Measurements from ENCODE around the gene IRF2BP1.

The IRF2BP1 gene

DNA sequence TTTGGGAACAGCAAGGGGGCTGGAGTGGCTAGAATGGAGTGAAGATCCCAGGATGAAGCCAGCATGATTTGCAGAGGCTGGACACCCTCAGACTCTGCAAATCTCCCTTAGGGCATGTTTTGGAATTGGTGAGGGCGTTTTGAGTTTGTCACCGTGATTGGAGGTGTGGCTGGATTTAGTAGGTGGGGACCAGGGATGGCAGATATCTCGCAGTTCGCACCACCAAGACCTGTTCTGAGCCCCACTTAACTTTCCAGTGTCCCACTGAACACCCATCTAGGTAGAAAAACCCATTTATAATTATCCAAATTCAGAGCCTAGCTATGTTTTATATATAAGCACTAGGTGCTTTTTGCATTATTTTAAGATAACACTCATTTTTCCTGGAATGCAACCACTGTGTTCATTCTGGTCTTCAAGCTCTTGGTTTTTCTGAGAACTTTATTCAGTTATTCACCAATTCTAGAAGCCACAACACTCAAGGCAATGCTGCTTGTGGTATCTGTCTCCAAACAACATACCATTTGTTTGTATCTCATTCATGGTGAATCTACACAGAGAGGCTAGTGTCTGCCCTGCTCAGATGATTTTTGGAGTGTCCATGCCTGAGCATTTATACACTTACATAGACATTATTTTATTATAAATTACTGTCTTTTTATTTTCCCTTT lies 31.6 kb upstream of the IRF2BP1 start:
- no peak overlapping the region for H3K27ac ChIP-seq (ENCODE audit: extremely low read depth, low read depth, low read length)
- POLR2A ChIA-PET, result interaction anchor here (0.6 to 1.2 kb wide), 4 partner anchors 10 to 640 kb away, joined by 3 to 5 read pairs (median 4); partner anchors contain the start of gene MYPOP
- H3K36me3 ChIP-seq (ENCODE audit: control insufficient read depth in 2 of 2, insufficient read depth in 1 of 2, low read length in 2 of 2), result no peaks in the 10 kb centered on the region
- no peak for TF ChIP-seq ZBTB7A (tag by site-specific recombination; IDR thresholded peaks at IDR 0.05; ENCODE audit: low read depth)
- 0 out of 2 replicates have a peak, but pooled peaks have one; percentile 26 for TF ChIP-seq ZNF600 (tag by site-specific recombination; IDR thresholded peaks at IDR 0.05)
- TF ChIP-seq ZFHX2 (tag by site-specific recombination; conservative IDR thresholded peaks at IDR 0.05), result 0 out of 2 replicates have a peak, but pooled peaks have one; percentile 29
- CTCF ChIA-PET, result interaction anchor here (0.5 to 1.1 kb wide), 4 partner anchors 9 to 118 kb away, joined by 3 to 6 read pairs (median 4); no protein-coding TSS in a partner anchor
- no peaks in the 10 kb centered on the region for H3K9me3 ChIP-seq (ENCODE audit: control insufficient read depth, insufficient read depth, low read depth, low read length)
- no peak overlapping the region for H3K4me3 ChIP-seq (ENCODE audit: low read depth, low read length)
- no peaks in the 10 kb centered on the region for H3K4me1 ChIP-seq (ENCODE audit: control insufficient read depth, insufficient read depth, low read length)

DNA sequence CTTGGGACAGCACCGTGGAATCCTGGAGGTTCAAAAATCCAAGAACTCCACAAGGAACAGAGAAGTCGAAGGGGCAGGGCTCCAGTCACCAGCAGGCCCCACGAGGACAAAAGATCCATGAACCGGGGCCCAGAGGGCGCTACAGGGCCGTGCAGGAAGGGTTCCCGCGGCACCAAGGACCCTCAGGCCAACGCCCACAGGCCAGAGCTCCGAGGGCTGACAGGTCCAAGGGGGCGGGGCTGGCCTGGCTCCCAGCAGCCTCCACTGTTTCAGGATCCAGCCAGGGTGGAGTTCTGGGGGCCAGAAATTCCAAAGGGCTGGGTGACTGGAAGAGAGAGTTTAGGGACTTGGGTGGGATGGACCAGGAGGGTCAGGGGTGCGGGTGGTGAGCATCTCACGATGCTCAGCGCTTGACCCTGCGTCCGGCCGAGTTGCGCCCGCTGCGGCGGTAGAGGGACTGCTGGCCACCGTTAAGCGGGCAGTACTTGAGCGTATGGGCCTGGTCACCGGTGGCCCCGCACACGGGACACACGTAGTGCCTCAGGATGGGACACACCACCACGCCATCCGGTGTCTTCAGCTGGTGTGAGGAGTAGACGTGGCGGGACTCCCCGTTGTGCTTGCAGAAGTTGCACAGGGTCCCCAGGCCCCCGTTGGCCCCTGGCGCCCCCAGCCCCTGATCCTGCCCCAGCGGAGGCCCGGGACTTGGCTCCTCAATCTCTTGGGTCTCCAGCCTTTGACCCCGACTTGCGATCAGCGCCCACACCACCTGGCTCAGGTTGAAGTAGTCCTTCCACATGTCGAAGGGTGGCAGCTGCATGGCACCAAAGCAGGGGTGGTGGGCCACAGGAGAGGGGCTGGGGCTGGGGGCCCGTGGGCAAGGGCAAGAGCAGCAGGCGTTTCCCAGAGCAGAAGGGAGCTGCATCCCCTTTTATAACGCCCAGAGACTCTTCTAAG lies 28.2 kb upstream of the IRF2BP1 start, which contains the start of gene NANOS2:
NANOS2 (minus strand) TSS at position 905 of the 957 bp plus-strand sequence; CDS start at position 820, 85 bp downstream.
- ChIA-PET CTCF (interaction anchor here (0.6 to 1.0 kb wide), 3 partner anchors 33 to 1538 kb away, joined by 3 read pairs; no protein-coding TSS in a partner anchor), POLR2A (interaction anchor here (0.6 to 1.6 kb wide), 3 partner anchors 11 to 31 kb away, joined by 3 to 10 read pairs (median 6); partner anchors contain the start of genes IRF2BP1 and MYPOP)
- H3K27ac ChIP-seq (ENCODE audit: extremely low read depth, low read depth, low read length), result no peak within 1 kb of the TSS
- no peaks in the 10 kb centered on the region for H3K9me3 ChIP-seq (ENCODE audit: control insufficient read depth, insufficient read depth, low read depth, low read length)
- H3K4me1 ChIP-seq (ENCODE audit: control insufficient read depth, insufficient read depth, low read length), result no peaks in the 10 kb centered on the region
- H3K36me3 ChIP-seq (ENCODE audit: control insufficient read depth in 2 of 2, insufficient read depth in 1 of 2, low read length in 2 of 2), result no peaks in the 10 kb centered on the region
- no peak within 1 kb of the TSS for H3K4me3 ChIP-seq (ENCODE audit: low read depth, low read length)
- TF ChIP-seq ZFHX2 (tag by site-specific recombination; conservative IDR thresholded peaks at IDR 0.05) (peak; percentile 31; the same call in 1 of the 2 replicates), ZNF239 (tag by site-specific recombination; IDR thresholded peaks at IDR 0.05) (no peak), ZNF768 (tag by site-specific recombination; IDR thresholded peaks at IDR 0.05) (0 out of 2 replicates have a peak, but pooled peaks have one; percentile 28), EGR2 (tag by site-specific recombination; IDR thresholded peaks at IDR 0.05; ENCODE audit: low read depth) (0 out of 2 replicates have a peak, but pooled peaks have one; percentile 22)
- TF ChIP-seq, protein P1, sequence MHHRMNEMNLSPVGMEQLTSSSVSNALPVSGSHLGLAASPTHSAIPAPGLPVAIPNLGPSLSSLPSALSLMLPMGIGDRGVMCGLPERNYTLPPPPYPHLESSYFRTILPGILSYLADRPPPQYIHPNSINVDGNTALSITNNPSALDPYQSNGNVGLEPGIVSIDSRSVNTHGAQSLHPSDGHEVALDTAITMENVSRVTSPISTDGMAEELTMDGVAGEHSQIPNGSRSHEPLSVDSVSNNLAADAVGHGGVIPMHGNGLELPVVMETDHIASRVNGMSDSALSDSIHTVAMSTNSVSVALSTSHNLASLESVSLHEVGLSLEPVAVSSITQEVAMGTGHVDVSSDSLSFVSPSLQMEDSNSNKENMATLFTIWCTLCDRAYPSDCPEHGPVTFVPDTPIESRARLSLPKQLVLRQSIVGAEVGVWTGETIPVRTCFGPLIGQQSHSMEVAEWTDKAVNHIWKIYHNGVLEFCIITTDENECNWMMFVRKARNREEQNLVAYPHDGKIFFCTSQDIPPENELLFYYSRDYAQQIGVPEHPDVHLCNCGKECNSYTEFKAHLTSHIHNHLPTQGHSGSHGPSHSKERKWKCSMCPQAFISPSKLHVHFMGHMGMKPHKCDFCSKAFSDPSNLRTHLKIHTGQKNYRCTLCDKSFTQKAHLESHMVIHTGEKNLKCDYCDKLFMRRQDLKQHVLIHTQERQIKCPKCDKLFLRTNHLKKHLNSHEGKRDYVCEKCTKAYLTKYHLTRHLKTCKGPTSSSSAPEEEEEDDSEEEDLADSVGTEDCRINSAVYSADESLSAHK (tag by site-specific recombination; IDR thresholded peaks at IDR 0.05), result no peak

DNA sequence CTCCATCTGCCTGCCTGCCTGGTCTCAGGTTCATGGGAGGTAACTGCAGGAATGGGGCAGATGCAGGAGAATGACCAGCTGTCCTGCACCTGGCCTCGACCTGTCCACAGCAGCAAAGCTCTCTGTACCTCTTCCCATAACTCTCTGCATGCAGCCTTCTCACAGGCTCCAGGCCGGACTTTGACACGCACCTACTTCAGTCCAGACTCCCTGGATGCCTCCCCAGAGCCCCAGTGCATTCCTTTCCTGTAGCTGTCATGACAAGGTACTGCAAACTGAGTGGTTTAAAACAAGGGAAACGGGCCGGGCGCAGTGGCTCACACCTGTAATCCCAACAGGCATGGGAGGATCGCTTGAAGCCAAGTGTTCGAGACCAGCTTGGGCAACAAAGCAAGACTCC lies 25.4 kb upstream of the IRF2BP1 start:
- Histone ChIP-seq H3K36me3 (ENCODE audit: control insufficient read depth in 2 of 2, insufficient read depth in 1 of 2, low read length in 2 of 2) (no peaks in the 10 kb centered on the region), H3K4me3 (ENCODE audit: low read depth, low read length) (no peak overlapping the region), H3K27ac (ENCODE audit: extremely low read depth, low read depth, low read length) (no peak overlapping the region), H3K4me1 (ENCODE audit: control insufficient read depth, insufficient read depth, low read length) (no peaks in the 10 kb centered on the region), H3K9me3 (ENCODE audit: control insufficient read depth, insufficient read depth, low read depth, low read length) (no peaks in the 10 kb centered on the region)
- TF ChIP-seq YY1 (tag by site-specific recombination; IDR thresholded peaks at IDR 0.05) (no peak), KLF16 (tag by site-specific recombination; IDR thresholded peaks at IDR 0.05) (no peak), ZBTB8A (tag by site-specific recombination; IDR thresholded peaks at IDR 0.05) (no peak), ZSCAN23 (tag by site-specific recombination; IDR thresholded peaks at IDR 0.05) (no peak), ZNF248 (tag by site-specific recombination; IDR thresholded peaks at IDR 0.05) (no peak), GLI4 (tag by site-specific recombination; IDR thresholded peaks at IDR 0.05) (no peak), ZEB2 (tag by site-specific recombination; IDR thresholded peaks at IDR 0.05) (no peak), ZFP37 (tag by site-specific recombination; IDR thresholded peaks at IDR 0.05) (no peak), MYNN (tag by site-specific recombination; IDR thresholded peaks at IDR 0.05; ENCODE audit: borderline replicate concordance) (no peak)
- TF ChIP-seq, protein P2, sequence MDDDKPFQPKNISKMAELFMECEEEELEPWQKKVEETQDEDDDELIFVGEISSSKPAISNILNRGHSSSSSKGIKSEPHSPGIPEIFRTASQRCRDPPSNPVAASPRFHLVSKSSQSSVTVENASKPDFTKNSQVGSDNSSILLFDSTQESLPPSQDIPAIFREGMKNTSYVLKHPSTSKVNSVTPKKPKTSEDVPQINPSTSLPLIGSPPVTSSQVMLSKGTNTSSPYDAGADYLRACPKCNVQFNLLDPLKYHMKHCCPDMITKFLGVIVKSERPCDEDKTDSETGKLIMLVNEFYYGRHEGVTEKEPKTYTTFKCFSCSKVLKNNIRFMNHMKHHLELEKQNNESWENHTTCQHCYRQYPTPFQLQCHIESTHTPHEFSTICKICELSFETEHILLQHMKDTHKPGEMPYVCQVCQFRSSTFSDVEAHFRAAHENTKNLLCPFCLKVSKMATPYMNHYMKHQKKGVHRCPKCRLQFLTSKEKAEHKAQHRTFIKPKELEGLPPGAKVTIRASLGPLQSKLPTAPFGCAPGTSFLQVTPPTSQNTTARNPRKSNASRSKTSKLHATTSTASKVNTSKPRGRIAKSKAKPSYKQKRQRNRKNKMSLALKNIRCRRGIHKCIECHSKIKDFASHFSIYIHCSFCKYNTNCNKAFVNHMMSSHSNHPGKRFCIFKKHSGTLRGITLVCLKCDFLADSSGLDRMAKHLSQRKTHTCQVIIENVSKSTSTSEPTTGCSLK (tag by site-specific recombination; IDR thresholded peaks at IDR 0.05), result no peak
- TF ChIP-seq, protein P3, sequence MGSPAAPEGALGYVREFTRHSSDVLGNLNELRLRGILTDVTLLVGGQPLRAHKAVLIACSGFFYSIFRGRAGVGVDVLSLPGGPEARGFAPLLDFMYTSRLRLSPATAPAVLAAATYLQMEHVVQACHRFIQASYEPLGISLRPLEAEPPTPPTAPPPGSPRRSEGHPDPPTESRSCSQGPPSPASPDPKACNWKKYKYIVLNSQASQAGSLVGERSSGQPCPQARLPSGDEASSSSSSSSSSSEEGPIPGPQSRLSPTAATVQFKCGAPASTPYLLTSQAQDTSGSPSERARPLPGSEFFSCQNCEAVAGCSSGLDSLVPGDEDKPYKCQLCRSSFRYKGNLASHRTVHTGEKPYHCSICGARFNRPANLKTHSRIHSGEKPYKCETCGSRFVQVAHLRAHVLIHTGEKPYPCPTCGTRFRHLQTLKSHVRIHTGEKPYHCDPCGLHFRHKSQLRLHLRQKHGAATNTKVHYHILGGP (tag by site-specific recombination; IDR thresholded peaks at IDR 0.05), result no peak
- ChIA-PET CTCF (interaction anchor here (0.6 to 0.9 kb wide), 3 partner anchors 9 to 141 kb away, joined by 3 read pairs; partner anchors contain the start of gene MYPOP), POLR2A (interaction anchor here (1.5 kb wide), 1 partner anchor 8 kb away, joined by 4 read pairs; the partner anchor contains the start of gene MYPOP)

All from HEK293 (cell line).